WTC11 (cell line): ENCODE results near the gene GNPNAT1. TPM values are rescaled to one million over a fixed set of nuclear protein-coding genes. Genes with fewer than 3 reads are reported as not detected.

Experiments
- ATAC-seq: fragments of 200-7000 bp; cut with Tn5 transposase; 2 replicates; pipeline ENCODE4 v1.10.0; 2021; ENCODE audit warnings: mild to moderate bottlenecking, moderate library complexity
- Bru-seq: library from RNA; stranded (reverse); fragments of 400-500 nt; gene quantifications from one replicate; lab custom pipeline; 2021; lab: Mats Ljungman, UMichigan
- CTCF ChIA-PET: fragments of 300-600 bp; sonication (Branson Sonifier 250); formaldehyde crosslinking; loops from one replicate; lab custom pipeline; 2021; ENCODE audit warnings: antibody characterized with exemption; lab: Charles Lee
- POLR2A ChIA-PET: fragments of 350-600 bp; sonication (Branson Sonifier 250); formaldehyde crosslinking; loops from one replicate; lab custom pipeline; 2021; ENCODE audit warnings: antibody characterized with exemption; lab: Charles Lee
- DNase-seq: peaks from one replicate; pipeline ENCODE4 v3.0.0; 2021; ENCODE audit warnings: low spot score
- H3K27ac Mint-ChIP-seq: 2 replicates; pipeline ENCODE4 v1.8.0; 2021; ENCODE audit warnings: mixed read lengths
- H3K27me3 Mint-ChIP-seq: 2 replicates; pipeline ENCODE4 v1.8.0; 2021; ENCODE audit warnings: low read depth, mild to moderate bottlenecking, moderate library complexity, mixed read lengths
- H3K36me3 Mint-ChIP-seq: 2 replicates; pipeline ENCODE4 v1.8.0; 2021; ENCODE audit warnings: mixed read lengths
- H3K4me1 Mint-ChIP-seq: 2 replicates; pipeline ENCODE4 v1.8.0; 2022; ENCODE audit warnings: mixed read lengths
- H3K4me3 Mint-ChIP-seq: 2 replicates; pipeline ENCODE4 v1.8.0; 2021; ENCODE audit warnings: mild to moderate bottlenecking, moderate library complexity, mixed read lengths
- H3K9me3 Mint-ChIP-seq: 2 replicates; pipeline ENCODE4 v1.8.0; 2021; ENCODE audit warnings: mixed read lengths
- ARID4B ChIP-seq: sonication (generic); formaldehyde crosslinking; IDR thresholded peaks from 2 replicates; pipeline ENCODE4 v1.8.0; 2023; ENCODE audit warnings: missing genetic modification reagents, mild to moderate bottlenecking, borderline replicate concordance
- E2F4 ChIP-seq: sonication (generic); formaldehyde crosslinking; IDR thresholded peaks from 2 replicates; pipeline ENCODE4 v1.8.1; 2022; ENCODE audit warnings: low read depth, mild to moderate bottlenecking, moderate library complexity, missing genetic modification reagents, borderline replicate concordance
- GABPB1 ChIP-seq: sonication (generic); formaldehyde crosslinking; IDR thresholded peaks from 2 replicates; pipeline ENCODE4 v1.8.1; 2023; ENCODE audit warnings: mild to moderate bottlenecking, missing genetic modification reagents
- GTF2I ChIP-seq: fragments of 250-450 bp; sonication (Bioruptor Pico); conservative IDR thresholded peaks from 2 replicates; pipeline ENCODE4 v1.4.0; 2021; ENCODE audit warnings: mild to moderate bottlenecking
- MAX ChIP-seq: sonication (generic); formaldehyde crosslinking; IDR thresholded peaks from 2 replicates; pipeline ENCODE4 v1.8.0; 2022; ENCODE audit warnings: mild to moderate bottlenecking, missing genetic modification reagents
- NFATC4 ChIP-seq: fragments of 250-450 bp; sonication (Bioruptor Pico); IDR thresholded peaks from 2 replicates; pipeline ENCODE4 v1.9.0; 2021; ENCODE audit warnings: mild to moderate bottlenecking
- OVOL2 ChIP-seq: fragments of 250-450 bp; sonication (Bioruptor Pico); IDR thresholded peaks from 2 replicates; pipeline ENCODE4 v1.9.0; 2021; ENCODE audit warnings: mild to moderate bottlenecking, borderline replicate concordance
- SMAD3 ChIP-seq: sonication (generic); formaldehyde crosslinking; IDR thresholded peaks from 2 replicates; pipeline ENCODE4 v1.8.0; 2022; ENCODE audit warnings: missing genetic modification reagents, mild to moderate bottlenecking, borderline replicate concordance
- SP1 ChIP-seq: sonication (generic); formaldehyde crosslinking; conservative IDR thresholded peaks from 2 replicates; pipeline ENCODE4 v1.8.1; 2022; ENCODE audit warnings: missing genetic modification reagents
- STAT6 ChIP-seq: sonication (generic); formaldehyde crosslinking; conservative IDR thresholded peaks from 2 replicates; pipeline ENCODE4 v1.8.1; 2023; ENCODE audit warnings: mild to moderate bottlenecking, low read depth, missing genetic modification reagents, moderate library complexity
- ZNF138 ChIP-seq: sonication (generic); formaldehyde crosslinking; conservative IDR thresholded peaks from 2 replicates; pipeline ENCODE4 v1.8.1; 2022; ENCODE audit warnings: mild to moderate bottlenecking, moderate library complexity, missing genetic modification reagents
- ZNF263 ChIP-seq: sonication (generic); formaldehyde crosslinking; IDR thresholded peaks from 2 replicates; pipeline ENCODE4 v1.8.1; 2022; ENCODE audit warnings: low read depth, mild to moderate bottlenecking, moderate library complexity, missing genetic modification reagents
- ZNF317 ChIP-seq: sonication (generic); formaldehyde crosslinking; IDR thresholded peaks from 2 replicates; pipeline ENCODE4 v1.8.1; 2023; ENCODE audit warnings: low read depth, mild to moderate bottlenecking, moderate library complexity, missing genetic modification reagents, borderline replicate concordance
- ZNF416 ChIP-seq: fragments of 250-450 bp; sonication (Bioruptor Pico); IDR thresholded peaks from 2 replicates; pipeline ENCODE4 v1.9.0; 2021; ENCODE audit warnings: mild to moderate bottlenecking, inconsistent platforms
- long read RNA-seq, 3 experiments: library from RNA in 1 of 3; library from capped mRNA in 1 of 3; library from polyadenylated mRNA in 1 of 3; unstranded in 2 of 3; stranded (forward) in 1 of 3; transcript quantifications; one replicate each; pipeline ENCODE4 v2.0.0, GENCODE V29; 2021
- total RNA-seq: library from RNA; stranded (reverse); gene quantifications from 3 replicates; pipeline ENCODE4 v1.2.3, GENCODE V29; 2021
- TF ChIP-seq, protein P1 (sequence below): fragments of 250-450 bp; sonication (Bioruptor Pico); IDR thresholded peaks from 2 replicates; pipeline ENCODE4 v1.8.0; 2021; ENCODE audit warnings: mild to moderate bottlenecking
- TF ChIP-seq, protein P2 (sequence below): fragments of 250-450 bp; sonication (Bioruptor Pico); IDR thresholded peaks from 2 replicates; pipeline ENCODE4 v1.9.0; 2021; ENCODE audit warnings: mild to moderate bottlenecking
- TF ChIP-seq, protein P3 (sequence below): sonication (generic); formaldehyde crosslinking; IDR thresholded peaks from 2 replicates; pipeline ENCODE4 v1.8.1; 2022; ENCODE audit warnings: mild to moderate bottlenecking, moderate library complexity, missing genetic modification reagents
- TF ChIP-seq, protein P4 (sequence below): fragments of 250-450 bp; sonication (Bioruptor Pico); IDR thresholded peaks from 2 replicates; pipeline ENCODE4 v1.9.0; 2021; ENCODE audit warnings: moderate library complexity, mild to moderate bottlenecking, inconsistent platforms, borderline replicate concordance

Gene GNPNAT1
- total RNA-seq = 39.5 to 43.5 TPM (median 43.5 TPM) in 3 replicates
- percentile 93 among the genes with signal in this experiment for Bru-seq, nascent RNA
- long read RNA-seq, experiment 1, transcript GNPNAT1-201 (6 exons, 3,860 nt) = major isoform, 125 of 174 reads
- long read RNA-seq, experiment 1, partial matches to known transcripts = 4 of 174 reads
- long read RNA-seq, experiment 1, other reads (novel, unspliced or antisense) = 42 of 174 reads
- long read RNA-seq, experiment 2, transcript GNPNAT1-201 (6 exons, 3,860 nt) = major isoform, 20 of 79 reads
- long read RNA-seq, experiment 2, partial matches to known transcripts = 7 of 79 reads
- long read RNA-seq, experiment 2, other reads (novel, unspliced or antisense) = 52 of 79 reads
- long read RNA-seq, experiment 3, transcript GNPNAT1-201 (6 exons, 3,860 nt) = major isoform, 125 of 145 reads
- long read RNA-seq, experiment 3, transcript GNPNAT1-205 (7 exons, 785 nt) = minor isoform, 5 of 145 reads
- long read RNA-seq, experiment 3, partial matches to known transcripts = 0 of 145 reads
- long read RNA-seq, experiment 3, other reads (novel, unspliced or antisense) = 15 of 145 reads

DNA sequence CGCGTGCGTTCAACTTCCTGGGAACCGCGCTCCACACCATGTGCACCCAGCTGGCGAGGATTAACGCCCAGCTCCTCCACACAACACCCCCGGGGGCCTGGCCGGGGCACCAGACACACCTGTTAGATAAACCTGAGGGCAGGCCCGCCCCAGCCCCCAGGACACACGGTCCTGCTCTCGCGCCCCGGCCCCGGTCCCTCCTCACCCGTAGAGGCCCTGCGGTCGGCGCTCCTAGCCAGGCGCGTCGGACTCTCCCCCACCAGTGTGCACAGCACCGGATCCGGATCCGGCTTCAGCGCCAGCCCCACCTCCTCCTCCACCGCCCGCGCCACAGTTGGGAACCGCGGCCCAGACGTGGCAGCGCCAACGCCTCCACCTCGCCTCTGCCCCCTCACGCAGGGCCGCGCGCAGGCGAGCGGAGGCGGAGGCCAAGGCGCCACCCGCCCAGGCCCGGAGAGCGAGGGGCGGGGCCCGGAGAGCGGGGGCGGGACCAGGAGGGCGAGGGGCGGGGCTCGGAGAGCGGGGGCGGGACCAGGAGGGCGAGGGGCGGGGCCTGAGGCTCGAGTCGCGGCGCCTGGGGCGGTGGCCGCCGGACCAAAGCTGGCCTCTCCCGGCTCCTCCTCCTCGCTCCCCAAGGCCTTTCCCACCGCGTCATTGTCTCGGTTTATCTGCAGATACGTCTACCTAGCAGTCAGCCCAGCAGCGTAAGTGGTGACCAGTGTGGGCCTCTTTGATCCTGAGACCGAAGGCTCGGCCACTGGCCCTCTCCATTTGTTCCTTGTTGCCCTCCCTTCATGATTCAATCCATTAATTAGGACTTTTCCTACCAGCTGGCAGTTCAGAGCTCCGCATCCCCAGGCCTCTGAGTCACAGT lies at the start of gene GNPNAT1:
Gene GNPNAT1 (minus strand): TSS at position 385 of the 874 bp plus-strand sequence. CDS start 6,957 bp downstream, outside the sequence.
- POLR2A ChIA-PET = interaction anchor here (0.5 to 2.5 kb wide), 6 partner anchors 22 to 239 kb away, joined by 3 to 19 read pairs (median 4); partner anchors contain the start of genes GPR137C, STYX and TXNDC16
- peaks cover 22% of the 10 kb centered on the region for H3K4me1 Mint-ChIP-seq
- peak within 1 kb of the TSS; percentile 91 for H3K4me3 Mint-ChIP-seq
- peaks cover 2% of the 10 kb centered on the region; the same call in 1 of the 2 replicates for H3K9me3 Mint-ChIP-seq
- ATAC-seq (peak; percentile 90), DNase-seq (peak; percentile 88)
- peak within 1 kb of the TSS; percentile 99 for H3K27ac Mint-ChIP-seq
- H3K27me3 Mint-ChIP-seq = no peaks in the 10 kb centered on the region
- CTCF ChIA-PET = interaction anchor here (0.6 to 2.2 kb wide), 5 partner anchors 11 to 533 kb away, joined by 3 to 12 read pairs (median 3); no protein-coding TSS in a partner anchor
- peaks cover 5% of the 10 kb centered on the region; the same call in 1 of the 2 replicates for H3K36me3 Mint-ChIP-seq
- TF ChIP-seq OVOL2 (no peak), ZNF263 (CRISPR knock-in tag) (0 out of 2 replicates have a peak, but pooled peaks have one; percentile 47), STAT6 (CRISPR knock-in tag) (no peak), GABPB1 (CRISPR knock-in tag) (0 out of 2 replicates have a peak, but pooled peaks have one; percentile 9), ARID4B (CRISPR knock-in tag) (peak; percentile 84; the same call in 1 of the 2 replicates), SP1 (CRISPR knock-in tag) (peak; percentile 86), E2F4 (CRISPR knock-in tag) (no peak), NFATC4 (CRISPR knock-in tag) (no peak), ZNF138 (CRISPR knock-in tag) (peak; percentile 44; the same call in 1 of the 2 replicates), ZNF416 (CRISPR knock-in tag) (no peak), ZNF317 (no peak), SMAD3 (0 out of 2 replicates have a peak, but pooled peaks have one; percentile 46), GTF2I (CRISPR knock-in tag) (no peak), MAX (CRISPR knock-in tag) (peak; percentile 83)
- TF ChIP-seq, protein P1, sequence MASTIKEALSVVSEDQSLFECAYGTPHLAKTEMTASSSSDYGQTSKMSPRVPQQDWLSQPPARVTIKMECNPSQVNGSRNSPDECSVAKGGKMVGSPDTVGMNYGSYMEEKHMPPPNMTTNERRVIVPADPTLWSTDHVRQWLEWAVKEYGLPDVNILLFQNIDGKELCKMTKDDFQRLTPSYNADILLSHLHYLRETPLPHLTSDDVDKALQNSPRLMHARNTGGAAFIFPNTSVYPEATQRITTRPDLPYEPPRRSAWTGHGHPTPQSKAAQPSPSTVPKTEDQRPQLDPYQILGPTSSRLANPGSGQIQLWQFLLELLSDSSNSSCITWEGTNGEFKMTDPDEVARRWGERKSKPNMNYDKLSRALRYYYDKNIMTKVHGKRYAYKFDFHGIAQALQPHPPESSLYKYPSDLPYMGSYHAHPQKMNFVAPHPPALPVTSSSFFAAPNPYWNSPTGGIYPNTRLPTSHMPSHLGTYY (CRISPR knock-in tag) = no peak
- TF ChIP-seq, protein P2, sequence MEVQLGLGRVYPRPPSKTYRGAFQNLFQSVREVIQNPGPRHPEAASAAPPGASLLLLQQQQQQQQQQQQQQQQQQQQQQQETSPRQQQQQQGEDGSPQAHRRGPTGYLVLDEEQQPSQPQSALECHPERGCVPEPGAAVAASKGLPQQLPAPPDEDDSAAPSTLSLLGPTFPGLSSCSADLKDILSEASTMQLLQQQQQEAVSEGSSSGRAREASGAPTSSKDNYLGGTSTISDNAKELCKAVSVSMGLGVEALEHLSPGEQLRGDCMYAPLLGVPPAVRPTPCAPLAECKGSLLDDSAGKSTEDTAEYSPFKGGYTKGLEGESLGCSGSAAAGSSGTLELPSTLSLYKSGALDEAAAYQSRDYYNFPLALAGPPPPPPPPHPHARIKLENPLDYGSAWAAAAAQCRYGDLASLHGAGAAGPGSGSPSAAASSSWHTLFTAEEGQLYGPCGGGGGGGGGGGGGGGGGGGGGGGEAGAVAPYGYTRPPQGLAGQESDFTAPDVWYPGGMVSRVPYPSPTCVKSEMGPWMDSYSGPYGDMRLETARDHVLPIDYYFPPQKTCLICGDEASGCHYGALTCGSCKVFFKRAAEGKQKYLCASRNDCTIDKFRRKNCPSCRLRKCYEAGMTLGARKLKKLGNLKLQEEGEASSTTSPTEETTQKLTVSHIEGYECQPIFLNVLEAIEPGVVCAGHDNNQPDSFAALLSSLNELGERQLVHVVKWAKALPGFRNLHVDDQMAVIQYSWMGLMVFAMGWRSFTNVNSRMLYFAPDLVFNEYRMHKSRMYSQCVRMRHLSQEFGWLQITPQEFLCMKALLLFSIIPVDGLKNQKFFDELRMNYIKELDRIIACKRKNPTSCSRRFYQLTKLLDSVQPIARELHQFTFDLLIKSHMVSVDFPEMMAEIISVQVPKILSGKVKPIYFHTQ (CRISPR knock-in tag) = no peak
- TF ChIP-seq, protein P3, sequence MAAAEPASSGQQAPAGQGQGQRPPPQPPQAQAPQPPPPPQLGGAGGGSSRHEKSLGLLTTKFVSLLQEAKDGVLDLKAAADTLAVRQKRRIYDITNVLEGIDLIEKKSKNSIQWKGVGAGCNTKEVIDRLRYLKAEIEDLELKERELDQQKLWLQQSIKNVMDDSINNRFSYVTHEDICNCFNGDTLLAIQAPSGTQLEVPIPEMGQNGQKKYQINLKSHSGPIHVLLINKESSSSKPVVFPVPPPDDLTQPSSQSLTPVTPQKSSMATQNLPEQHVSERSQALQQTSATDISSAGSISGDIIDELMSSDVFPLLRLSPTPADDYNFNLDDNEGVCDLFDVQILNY (CRISPR knock-in tag) = peak; percentile 46; the same call in 1 of the 2 replicates
- TF ChIP-seq, protein P4, sequence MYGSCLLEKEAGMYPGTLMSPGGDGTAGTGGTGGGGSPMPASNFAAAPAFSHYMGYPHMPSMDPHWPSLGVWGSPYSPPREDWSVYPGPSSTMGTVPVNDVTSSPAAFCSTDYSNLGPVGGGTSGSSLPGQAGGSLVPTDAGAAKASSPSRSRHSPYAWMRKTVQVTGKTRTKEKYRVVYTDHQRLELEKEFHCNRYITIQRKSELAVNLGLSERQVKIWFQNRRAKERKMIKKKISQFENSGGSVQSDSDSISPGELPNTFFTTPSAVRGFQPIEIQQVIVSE = no peak
